Measurements from ENCODE around the gene ADAT3.
"Not testable (repeated sequence)": the region's sequence is repeated elsewhere in the genome, so short reads cannot be mapped to it uniquely, and the experiment has no call there.

ADAT3 gene

DNA sequence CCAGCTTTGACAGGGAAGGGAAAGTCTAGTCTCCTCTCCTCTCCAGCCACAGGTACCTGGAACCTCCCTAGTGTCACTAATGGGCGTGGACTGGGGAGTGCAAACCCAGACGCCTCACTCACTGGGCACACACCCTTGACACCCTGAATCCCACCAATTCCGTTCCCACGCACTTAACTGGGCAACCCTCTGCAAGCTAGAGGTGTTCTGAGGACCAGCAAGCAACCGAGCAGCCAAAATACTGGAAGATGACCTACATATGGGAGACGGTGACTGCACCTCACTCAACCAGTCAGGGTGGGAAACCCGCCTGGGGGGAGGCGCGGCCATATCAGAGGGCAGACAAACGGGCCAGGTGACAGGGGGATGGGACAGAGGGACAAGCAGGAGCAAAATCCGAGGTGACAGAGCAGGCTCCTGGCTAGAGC, 20.9 kb upstream of the ADAT3 start:
- no peak for DNase-seq

DNA sequence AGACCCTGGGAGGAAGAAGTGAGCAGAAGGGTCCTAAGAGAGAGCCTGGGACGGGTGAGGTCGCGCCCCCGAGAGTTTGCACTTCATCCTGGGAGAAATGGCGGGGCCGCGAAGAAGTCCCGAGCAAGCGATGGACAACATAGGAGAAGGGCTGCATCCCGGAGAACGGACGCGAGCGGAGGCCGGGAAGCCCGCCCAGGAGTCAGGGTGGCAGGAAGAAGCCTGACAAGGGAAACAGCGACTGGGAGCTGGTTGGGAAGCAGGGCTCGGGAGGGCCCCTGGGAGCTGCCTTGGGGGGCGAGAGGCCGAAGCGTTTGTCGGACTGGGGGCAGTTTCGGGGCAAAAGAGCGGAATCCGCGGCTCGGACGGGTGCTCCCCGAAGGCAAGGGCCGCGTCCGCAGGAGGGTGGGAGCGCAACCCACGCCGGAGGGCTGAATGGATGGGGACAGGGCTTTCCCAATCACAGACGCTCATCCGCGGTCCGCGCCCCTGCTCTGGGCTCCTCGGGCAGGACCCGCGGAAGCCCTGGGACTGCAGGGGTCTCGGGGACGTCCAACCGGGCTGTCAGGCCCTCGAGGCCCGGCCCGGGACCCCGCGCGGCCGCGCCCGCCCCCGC, 20.4 kb upstream of the ADAT3 start:
- no peak for DNase-seq

DNA sequence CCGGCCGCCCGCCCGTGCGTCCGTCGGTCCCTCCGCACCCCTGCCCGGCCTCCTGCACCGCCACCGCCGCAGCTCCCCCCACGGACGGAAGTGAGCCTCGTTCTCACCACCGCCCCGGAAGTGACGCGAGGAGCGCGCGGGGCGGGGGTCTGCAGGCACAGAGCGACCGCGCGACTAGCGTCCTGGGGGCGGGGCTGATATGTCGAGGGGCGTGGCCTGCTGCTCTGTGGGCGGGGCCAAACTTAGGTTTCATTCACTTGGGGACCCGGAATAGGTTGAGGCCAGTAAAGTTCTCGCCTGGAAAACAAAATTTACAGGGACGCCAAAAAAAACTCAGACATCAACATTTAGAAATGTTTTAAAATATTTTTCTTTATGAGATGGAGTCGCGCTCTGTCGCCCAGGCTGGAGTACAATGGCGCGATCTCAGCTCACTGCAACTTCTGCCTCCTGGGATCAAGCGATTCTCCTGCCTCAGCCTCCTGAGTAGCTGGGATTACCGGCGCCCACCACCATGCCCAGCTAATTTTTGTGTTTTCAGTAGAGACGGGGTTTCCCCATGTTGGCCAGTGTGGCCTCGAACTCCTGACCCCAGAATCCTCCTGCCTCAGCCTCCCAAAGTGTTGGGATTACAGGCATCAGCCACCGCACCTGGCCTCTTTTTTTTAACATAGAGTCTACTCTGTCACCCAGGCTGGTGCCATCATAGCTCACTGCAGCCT, 19.6 kb upstream of the ADAT3 start, which contains the start of gene ABHD17A:
Gene ABHD17A, minus strand, starts transcription at position 99 of the 722 bp plus-strand sequence. CDS start 3,930 bp downstream, outside the sequence.
- DNase-seq: peak; percentile 94

DNA sequence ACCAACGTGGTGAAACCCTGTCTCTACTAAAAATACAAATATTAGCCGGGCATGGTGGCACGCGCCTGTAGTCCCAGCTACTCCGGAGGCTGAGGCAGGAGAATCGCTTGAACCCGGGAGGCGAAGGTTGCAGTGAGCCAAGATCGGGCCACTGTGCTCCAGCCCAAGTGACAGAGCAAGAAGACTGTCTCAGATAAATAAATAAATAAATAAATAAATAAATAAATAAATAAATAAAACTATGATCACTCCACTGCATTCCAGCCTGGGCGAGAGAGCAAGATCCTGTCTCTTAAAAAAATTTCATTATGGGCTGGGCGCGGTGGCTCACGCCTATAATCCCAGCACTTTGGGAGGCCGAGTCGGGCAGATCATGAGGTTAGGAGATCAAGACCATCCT, 18.8 kb upstream of the ADAT3 start:
- not testable (repeated sequence) for DNase-seq

DNA sequence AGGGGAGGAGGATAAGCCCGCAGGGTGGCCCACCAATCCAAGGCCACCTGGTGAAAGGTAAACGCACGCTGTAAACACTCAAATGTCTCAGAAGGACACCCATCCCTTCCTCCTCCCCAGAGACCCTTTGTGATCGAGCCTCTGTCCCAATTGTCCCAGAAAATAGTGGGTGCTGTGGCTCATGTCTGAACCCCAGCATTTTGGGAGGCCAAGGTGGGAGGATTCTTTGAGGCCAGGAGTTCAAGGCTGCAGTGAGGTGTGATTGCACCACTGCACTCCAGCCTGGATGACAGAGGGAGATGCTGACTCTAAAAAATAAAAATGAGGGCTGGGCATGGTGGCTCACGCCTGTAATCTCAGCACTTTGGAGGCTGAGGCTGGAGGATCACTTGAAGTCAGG, 16.8 kb upstream of the ADAT3 start:
- no peak for DNase-seq

DNA sequence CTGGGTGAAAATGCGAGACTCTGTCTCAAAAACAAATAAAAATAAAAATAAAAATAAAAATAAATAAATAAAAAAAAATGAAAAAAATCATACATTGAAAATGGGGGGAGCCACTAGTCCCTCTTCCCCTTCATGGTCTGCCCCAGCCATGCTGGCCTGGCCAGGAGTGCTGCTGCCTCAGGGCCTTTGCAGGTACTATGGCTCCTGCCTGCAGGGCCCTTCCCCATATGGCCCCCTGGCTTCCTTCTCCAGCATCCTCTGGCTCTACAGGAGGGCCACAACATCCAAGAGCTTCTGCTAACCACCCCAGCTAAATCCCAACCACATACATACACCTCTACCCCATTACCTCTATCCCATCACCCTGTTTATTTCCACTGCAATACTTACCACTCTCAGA, 15.3 kb upstream of the ADAT3 start:
- DNase-seq: no peak

DNA sequence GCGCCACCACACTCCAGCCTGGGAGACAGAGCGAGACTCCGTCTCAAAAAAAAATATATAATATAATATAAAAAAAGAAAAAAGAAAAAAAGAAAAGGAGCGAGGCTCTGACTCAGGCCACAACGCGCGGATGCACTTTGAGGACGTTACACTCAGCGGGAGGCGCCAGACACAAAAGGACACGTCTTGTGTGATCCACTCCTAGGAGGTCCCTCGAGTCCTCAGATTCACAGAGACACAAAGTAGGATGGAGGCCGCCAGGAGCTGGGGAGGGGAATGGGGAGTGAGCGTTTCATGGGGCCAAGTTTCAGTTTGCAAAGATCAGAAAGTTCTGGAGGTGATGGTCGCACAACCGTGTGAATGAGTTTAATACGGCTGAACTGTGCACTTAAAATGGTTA, 11.4 kb upstream of the ADAT3 start:
- DNase-seq: no peak

DNA sequence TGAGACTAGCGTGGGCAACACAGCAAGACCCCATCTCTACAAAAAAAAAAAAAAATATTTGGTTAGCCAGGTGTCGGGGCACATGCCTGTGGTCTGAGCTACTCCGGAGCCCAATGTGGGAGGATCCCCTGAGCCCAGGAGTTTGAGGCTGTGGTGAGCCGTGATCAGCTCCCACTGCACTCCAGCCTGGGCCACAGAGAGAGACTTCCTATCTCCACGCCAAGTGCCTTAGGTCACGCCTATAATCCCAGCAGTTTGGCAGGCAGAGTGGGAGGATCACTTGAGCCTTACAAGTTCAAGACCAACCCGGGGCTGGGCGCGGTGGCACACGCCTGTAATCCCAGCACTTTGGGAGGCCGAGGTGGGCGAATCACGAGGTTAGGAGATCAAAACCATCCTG, 8.7 kb upstream of the ADAT3 start:
- DNase-seq: peak; percentile 26

DNA sequence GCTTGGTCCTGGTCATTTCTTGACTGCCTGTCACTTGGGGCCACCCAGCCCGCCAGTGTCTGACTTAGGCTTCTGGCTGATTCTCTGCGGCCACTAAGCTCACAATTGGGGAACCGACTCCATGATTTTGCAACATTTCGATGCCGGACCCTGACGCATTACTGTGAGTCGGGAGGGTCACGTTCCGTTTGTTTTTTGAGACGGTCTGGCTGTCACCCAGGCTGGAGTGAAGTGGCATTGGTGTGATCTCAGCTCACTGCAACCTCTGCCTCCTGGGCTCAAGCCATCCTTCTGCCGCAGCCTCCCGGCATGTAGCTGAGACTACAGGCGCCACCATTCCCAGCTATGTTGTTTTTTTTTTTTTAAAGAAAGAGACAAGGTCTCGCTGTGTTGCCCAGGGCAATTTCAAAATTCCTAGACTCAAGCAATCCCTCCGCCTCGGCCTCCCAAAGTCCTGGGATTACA, 3.2 kb upstream of the ADAT3 start:
- DNase-seq: no peak

DNA sequence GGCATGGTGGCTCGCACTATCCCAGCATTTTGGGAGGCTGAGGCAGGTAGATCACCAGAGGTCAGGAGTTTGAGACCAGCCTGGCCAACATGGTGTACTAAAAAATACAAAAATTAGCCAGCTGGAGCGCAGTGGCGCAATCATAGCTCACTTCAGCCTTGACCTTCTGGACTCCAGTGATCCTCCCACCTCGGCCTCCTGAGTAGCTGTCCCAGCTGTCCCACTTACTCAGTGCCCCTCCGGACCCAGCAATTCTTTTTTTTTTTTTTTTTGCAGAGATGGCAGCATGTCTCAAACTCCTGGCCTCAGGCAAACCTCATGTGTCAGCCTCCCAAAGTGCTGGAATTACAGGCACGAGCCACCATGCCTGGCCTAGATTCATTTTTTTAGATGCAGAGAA, 2.3 kb upstream of the ADAT3 start:
- no peak for DNase-seq

DNA sequence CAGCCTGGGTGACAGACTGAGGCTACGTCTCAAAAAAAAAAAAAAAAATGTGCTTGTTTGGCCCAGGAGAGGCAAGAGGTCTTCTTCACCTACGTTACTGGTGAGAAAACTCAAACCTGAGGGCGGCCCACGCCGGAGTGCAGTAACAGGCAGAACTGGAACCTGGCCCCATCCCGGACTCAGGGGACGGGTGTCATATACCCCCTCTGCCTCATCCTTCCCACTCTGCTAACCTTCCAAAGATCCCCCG, 414 bp upstream of the ADAT3 start:
- DNase-seq: no peak

DNA sequence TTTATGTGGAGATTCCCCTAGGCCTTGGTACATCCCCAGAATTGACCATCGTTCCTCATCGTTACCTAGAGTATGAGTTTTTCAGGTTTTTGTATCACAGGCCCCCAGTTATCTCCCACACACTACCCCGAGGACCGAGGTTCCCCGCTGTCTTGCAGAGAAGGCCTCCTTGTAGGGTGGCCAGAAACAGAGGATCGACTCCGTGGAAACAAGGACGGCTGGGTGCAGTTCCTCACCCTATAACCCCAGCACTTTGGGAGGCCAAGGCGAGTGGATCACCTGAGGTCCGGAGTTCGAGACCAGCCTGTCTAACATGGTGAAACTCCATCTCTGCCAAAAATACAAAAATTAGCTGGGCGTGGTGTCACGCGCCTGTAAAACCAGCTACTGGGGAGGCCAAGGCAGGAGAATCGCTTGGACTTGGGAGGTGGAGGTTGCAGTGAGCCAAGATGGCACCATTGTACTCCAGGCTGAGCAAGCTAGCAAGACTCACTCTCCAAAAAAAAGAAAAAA, 720 bp downstream of the ADAT3 start:
- DNase-seq: no peak

DNA sequence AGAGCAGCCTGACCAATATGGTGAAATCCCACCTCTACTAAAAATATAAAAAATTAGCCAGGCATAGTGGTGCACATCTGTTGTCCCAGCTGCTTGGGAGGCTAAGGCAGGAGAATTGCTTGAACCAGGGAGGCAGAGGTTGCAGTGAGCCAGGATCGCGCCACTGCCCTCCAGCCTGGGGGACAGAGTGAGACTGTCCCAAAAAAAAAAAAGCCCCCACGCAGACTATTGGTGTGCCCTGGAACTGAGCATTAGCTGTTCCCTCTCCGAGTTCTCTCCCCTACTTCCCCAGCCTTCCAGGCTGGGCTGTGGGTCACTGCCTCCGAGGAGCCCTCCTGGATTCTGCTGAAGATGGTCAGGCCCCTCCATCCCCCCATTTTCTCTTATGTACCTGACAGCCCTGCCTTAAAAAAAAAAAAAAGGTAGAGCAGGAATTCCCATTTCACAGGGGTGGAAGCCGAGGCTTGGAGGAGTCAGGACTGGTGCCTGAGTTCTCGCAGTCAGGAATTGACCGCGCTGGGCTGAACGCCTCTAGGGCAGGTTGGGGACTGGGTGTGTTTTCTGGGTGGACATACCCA, 1.9 kb downstream of the ADAT3 start:
- DNase-seq: no peak

DNA sequence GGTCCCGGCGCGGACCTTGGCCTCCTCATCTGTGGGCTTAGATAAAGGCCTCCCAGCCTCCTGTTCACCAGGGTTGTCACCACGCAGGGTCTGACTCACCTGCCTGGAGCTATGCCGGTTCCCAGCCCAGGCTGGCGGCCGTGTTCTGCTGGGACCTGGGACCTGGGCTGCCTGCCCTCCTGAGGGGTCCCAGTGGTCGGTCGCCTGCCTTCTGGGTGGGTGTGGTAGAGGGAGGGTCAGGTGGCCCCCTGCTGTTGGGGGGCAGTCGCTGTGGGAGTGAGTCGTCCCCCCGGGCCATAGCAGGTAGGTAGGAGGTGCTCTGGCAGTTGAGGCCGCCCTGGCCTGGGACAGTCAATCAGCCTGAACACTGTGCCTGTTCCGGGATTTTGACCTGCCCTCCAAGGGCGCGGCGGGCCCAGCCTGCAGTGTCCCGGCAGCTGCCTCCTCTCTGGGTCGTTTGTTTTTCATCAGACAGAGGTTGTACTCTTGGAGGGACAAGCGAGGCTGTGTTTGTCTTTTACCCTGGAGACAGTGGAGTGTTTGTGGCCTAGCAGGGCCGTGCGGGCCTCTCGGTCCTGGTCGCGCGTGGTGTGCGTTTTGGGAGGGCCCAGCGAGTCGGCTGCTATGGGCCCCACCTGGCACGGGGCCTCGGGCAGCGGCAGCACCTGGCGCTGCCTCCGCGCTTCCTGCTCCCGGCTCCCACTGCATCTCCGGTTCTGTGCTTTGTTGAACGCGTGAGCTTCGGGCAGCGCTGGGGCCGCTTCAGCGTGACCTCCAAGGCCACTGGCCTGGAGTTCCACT, 2.6 kb downstream of the ADAT3 start:
- no peak for DNase-seq

DNA sequence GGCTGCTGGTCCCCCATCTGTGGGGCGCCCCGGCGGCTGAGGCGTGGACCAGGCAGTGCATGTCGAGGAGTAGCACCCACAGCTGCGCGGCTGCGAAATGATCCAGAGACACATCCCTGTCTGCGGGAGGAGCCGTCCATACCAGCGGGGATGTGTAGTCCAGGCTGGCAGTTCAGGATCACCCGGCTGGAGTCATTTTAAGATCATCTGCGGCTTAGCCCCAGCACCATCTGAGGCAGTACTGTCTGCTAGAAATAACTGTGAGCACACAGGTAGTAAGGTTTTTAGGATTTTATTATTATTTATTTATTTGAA, 3.1 kb downstream of the ADAT3 start:
- no peak for DNase-seq

DNA sequence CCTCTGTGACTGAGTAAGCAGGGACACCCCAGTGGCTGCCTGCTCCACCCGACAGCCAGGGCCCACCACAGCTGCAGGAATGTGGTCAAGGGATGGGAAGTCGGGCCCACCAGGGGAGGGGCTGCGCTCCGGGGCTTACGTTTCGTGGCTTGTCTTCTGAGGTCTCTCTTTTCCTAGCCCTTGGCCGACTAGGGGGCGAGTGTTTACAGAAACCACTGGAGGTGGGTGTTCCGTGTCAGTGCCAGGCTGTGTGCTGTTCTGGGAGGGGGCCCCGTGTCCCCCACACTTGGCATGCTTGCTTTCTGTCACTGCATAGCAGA, 4.5 kb downstream of the ADAT3 start:
- no peak for DNase-seq

DNA sequence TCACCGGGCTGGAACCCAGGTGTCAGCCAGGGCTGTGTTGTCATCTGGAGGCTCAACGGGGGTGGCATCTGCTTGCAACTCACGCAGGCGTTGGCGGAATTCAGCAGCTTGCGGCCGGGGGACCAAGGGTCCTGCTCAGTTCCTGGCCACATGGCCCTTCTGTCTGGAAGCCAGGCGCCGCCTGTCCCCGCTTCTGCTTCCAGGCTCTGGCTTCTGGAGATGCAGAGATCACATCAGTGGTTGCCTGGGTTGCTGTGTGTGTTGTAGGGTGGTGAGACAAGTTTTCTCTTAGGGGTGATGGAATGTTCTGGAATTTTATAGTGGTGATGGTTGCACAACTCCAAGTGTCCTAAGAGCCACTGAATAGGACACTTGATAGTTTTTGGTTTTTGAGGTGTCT, 5.0 kb downstream of the ADAT3 start:
- DNase-seq: no peak

DNA sequence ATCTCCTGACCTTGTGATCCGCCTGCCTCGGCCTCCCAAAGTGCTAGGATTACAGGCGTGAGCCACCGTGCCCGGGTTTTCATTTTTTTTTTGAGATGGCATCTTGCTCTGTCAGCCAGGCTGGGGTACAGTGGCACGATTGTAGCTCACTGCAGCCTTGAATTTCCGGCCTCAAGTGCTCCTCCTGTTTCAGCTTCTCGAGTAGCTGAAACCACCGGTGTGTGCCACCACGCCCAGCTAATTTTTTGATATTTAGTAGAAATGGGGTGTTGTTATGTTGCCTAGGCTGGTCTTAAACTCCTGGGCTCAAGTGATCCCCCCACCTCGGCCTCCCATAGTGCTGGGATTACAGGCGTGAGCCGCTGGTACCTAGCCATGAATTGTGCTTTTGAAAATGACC, 5.9 kb downstream of the ADAT3 start:
- no peak for DNase-seq

DNA sequence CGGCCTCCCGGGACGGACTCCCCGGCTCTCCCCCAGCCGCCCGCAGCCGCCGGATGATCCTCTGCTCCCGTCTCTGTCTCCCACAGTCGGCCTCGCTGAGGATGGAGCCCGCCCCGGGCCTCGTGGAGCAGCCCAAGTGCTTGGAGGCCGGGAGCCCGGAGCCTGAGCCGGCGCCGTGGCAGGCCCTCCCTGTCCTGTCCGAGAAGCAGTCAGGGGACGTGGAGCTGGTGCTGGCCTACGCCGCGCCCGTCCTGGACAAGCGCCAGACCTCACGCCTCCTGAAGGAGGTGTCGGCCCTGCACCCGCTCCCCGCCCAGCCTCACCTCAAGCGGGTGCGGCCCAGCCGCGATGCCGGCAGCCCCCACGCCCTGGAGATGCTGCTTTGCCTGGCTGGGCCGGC, 6.8 kb downstream of the ADAT3 start:
- DNase-seq: no peak

DNA sequence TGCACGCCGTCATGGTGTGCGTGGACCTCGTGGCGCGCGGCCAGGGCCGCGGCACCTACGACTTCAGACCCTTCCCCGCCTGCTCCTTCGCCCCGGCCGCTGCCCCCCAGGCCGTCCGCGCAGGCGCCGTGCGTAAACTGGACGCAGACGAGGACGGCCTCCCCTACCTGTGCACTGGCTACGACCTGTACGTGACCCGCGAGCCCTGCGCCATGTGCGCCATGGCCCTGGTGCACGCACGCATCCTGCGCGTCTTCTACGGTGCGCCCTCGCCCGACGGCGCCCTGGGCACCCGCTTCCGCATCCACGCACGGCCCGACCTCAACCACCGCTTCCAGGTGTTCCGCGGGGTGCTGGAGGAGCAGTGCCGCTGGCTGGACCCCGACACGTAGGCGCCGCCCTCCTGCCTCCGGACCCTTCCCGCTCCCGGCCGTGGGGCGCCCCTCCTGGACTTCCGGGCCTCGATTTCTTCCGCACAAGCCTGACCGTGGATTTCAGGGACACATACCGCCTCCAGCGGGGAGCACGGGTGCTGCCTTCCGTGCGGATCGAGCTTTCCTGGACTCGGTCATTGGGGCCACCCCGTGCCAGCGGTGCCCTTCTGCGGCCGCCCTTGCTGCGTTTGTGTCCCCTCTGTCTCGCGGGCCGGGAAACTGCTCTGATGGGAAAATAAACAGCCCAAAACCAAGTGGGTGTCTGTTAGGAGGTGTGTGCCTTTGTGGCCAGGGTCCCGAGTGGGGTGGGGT, 7.7 kb downstream of the ADAT3 start:
- DNase-seq: no peak

DNA sequence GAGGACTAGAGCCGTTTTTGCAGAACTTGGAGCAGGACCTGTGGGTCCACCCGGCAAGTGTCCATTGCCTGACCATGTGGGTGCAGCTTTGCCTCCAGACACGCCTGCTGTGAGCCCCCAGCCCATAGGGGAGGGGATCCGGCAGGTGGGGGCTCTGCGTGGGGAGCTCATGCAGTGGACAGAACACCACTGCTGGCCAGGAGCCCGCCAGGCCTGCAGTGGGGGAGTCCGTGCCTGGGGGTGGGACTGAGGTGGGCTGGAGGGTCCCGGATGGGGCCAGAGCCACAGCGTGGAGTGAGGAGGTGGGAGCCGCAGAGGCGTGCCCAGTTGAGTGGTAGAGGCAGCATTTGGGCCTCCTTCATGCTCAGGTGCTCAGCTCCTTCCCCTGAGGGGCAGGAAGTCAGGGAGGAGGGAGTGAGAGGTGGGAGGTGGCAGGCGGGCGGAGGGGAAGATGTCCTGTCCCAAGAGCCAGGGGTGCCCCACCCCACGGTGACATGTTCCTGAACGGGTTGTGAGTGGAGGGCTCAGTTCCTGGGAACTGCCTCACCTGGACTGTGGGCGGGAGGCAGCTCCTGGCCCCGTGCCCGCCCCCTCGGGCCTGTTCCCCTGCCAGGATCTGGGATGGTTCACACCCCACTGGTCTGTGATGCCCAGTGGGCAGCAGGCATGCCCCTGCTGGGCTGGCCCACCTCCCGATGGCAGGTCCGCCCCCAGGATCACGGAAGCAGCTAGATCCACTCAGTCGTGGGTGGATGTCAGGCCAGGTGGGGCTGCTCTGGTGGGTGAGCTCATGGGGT, 8.8 kb downstream of the ADAT3 start:
- DNase-seq: no peak

DNA sequence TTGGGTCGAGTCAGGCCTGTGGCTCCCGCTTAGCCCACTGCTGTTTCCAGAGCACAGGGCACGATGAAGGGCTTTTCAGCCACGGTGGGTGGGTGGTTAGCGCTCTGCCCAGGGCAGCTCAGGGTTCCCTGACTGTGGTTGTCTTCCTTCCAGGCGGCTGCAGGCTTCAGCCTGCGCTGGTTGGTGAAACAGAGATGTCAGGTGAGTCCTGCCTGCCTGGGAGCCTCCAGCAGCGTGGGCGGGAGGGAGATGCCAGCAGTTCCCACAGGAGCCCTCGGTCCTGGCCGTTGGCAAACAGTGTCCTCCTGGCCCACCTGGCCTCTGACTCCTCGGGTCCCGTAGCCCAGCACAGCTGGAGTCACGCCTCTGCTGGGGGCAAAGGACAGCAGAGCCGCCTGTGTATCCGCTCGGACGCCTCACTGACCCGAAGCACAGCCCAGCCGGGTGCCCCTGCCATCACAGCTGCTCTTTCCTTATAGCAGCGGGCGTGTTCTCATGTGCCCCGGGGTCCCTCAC, 9.7 kb downstream of the ADAT3 start:
- DNase-seq: no peak

Measured in NCI-H226 (cell line).